HCT116 (cell line): ENCODE data around the gene HK2.

Experiments
- CTCF ChIP-seq, 3 experiments: fragments of 200-600 bp in 1 of 3; sonication (generic) in 1 of 3; IDR thresholded peaks in 2 of 3; conservative IDR thresholded peaks in 1 of 3; 2 replicates each; pipeline ENCODE4 v1.5.1; 2012 to 2017; ENCODE audit warnings: low read depth in 2 of 3, low read length in 2 of 3, antibody characterized with exemption in 1 of 3, borderline replicate concordance in 1 of 3, control low read depth in 1 of 3, mild to moderate bottlenecking in 1 of 3, mixed read lengths in 1 of 3, mixed run types in 1 of 3, moderate library complexity in 1 of 3; ENCODE audit not compliant: insufficient read depth in 1 of 3
- POLR2A ChIP-seq: IDR thresholded peaks from 2 replicates; pipeline ENCODE4 v1.7.0; 2011; ENCODE audit warnings: borderline replicate concordance; ENCODE audit not compliant: insufficient read depth, insufficient read length; ENCODE audit errors: extremely low read depth

DNA sequence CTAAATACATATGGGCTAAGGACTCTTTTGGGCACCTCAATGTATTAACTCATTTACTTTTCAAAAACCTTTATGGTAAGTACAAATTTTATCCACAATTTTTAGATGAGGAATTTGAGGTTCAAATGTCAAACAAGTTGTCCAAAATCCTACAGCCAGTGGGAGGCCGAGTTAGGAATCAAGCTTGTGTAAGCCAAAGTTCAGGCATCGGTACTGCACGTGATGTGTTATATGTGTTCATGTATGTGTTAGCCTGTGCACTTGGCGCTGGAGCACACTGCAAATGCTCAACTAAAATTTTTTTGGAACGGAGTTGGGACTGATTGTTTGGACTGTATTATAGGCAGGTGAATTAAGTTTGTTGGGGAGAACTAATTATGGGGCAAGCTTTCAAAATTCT lies 22.7 kb downstream of the HK2 start:
- no peak for TF ChIP-seq CTCF (IDR thresholded peaks at IDR 0.05 in 2 of 3, conservative IDR thresholded peaks at IDR 0.05 in 1 of 3; ENCODE audit: borderline replicate concordance in 1 of 3, insufficient read depth in 1 of 3, low read depth in 2 of 3, low read length in 2 of 3)
- no peak for TF ChIP-seq POLR2A
